ENCODE results near the gene USP10.
A peak's percentile ranks its signal among the peaks of the same experiment; 100 is the strongest.

Gene USP10

GRCh38 chr16:84753412-84754326 is 53.9 kb downstream of the USP10 start:
- DNase-seq = no peak

DNA sequence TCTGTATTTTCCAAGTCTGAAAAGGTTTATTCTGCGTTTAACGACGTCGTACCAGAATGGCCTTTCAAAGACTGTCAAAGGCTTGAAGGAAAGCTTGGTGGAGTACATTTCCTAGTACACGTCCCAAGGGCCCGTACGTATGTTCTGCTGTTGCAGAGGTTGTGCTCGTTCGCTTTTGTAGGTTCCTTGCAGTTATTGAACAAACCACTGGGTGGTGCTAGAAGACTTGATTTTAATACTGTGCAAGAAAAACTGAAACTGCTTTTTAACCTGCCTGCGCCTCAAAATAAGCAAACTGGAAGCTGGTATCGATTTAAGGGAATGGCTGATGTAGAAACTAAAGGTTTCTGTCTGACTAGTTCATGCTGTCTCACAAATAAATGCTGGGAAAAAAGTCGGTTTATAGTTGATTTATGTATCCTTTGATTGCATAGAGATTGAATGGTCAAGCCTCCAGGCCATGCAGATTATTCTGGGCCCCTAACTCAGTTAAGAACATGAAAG is 54.6 kb downstream of the USP10 start:
- peak; percentile 54 for DNase-seq

GRCh38 chr16:84754956-84755672 is 55.3 kb downstream of the USP10 start:
- no peak for DNase-seq

DNA sequence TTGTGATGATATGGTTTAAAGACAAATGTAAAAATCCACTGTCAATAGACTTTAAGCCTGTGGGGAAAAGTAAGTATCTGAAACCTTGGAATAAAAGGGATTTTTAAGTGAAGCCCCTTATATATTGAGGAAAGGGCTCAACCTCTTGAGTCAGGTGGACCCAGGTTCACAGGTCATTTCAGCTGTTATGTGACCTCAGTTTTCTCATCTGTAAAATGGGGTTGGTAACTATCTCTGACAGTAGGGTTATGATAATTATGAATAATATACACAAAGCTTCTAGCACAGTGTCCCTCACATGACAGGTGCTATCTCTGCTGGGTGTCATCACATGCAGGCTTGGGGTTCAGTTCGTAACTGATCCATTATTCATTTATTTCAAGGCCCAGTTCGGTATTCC is 57.0 kb downstream of the USP10 start:
- DNase-seq = no peak

DNA sequence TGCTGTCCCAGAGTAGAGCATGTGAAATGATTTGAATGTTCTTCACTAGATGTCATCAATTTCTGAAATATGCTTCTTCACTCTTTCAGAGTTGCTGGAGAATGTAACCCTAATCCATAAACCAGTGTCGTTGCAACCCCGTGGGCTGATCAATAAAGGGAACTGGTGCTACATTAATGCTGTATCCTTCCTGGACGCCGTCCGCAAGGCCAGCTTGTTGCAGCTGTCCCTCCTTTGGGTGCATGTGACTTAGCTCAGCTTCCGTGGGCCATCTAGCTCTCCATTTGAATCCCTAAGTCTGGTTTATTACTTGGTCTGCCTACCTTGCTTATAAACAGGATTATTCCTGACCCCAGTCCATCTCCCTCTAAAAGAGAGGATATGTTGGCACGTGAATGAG is 58.8 kb downstream of the USP10 start:
- no peak for DNase-seq

GRCh38 chr16:84759061-84759460 is 59.3 kb downstream of the USP10 start:
- DNase-seq = no peak

- DNase-seq = no peak
These were observed 60.1 kb downstream of the USP10 start for GRCh38 chr16:84759906-84760305.

- DNase-seq = no peak
These were observed 61.9 kb downstream of the USP10 start for GRCh38 chr16:84761448-84762368.

- no peak for DNase-seq
These were observed 63.4 kb downstream of the USP10 start for GRCh38 chr16:84763164-84763563.

- DNase-seq = no peak
These were observed 63.8 kb downstream of the USP10 start for GRCh38 chr16:84763629-84764028.

- no peak for DNase-seq
These were observed 65.2 kb downstream of the USP10 start for GRCh38 chr16:84764970-84765369.

- DNase-seq = peak; percentile 31
These were observed 66.1 kb downstream of the USP10 start for GRCh38 chr16:84765616-84766580.

GRCh38 chr16:84766978-84767773 is 67.4 kb downstream of the USP10 start:
- DNase-seq = no peak

GRCh38 chr16:84768061-84768807 is 68.4 kb downstream of the USP10 start:
- no peak for DNase-seq

DNA sequence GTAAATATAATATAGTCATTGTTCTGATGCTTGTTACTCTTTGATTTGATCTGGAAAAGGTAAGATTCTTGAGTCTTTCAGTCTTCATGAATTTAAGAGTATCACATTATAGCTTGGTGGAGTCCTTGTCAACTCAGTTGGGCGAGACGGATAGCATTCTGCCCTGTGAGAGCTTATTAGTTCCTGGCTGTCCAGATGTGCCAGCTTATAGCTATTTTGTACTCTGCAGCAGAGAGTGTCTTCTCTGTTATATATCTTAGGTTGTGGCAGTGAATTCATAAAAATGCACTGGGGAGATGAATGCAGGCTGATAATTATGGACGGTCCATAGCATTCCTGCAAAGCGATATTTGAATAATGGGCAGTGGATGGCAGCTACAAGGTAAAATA is 69.0 kb downstream of the USP10 start:
- DNase-seq = no peak

DNA sequence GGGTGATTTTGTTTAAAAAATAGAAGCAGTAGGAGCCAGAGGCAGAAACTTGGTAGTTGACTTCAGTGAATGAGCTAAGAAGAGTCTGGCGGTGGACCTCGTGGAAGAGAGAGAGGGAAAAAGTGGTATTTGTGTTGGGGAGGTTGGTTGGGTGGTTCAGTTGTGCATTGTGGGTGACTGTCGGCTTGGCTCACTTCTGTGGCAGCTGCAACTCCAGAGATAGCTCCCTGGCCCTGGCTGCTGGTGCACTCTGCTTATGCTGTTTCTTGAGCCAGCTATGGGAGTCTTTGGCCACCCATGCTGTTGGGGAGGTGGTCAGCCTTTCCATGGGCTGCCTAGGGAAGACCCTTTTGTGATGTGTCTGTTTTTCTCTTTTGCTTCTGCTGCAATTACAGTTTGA is 69.6 kb downstream of the USP10 start:
- DNase-seq = no peak

- DNase-seq = no peak
These were observed 73.5 kb downstream of the USP10 start for GRCh38 chr16:84773312-84773711.

DNA sequence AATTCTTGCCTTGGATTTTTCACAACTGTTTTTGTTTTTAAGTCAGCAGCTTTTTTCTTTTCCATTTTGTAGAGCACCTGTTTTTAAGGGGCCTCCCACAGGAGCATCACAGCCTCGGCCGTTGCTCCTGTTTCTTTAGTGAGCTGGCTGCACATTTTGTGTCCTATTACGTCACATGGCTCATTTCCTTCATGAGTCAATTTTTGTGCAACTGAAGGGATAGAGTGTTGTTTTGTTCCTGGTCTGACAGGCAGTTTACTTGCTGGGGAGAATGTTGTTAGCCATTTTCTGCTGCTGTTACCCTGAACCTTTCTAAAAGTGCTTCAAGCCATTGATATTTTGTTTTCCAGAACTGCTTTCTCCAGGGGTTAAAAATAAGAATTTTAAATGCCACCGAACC is 75.0 kb downstream of the USP10 start:
- DNase-seq = no peak

GRCh38 chr16:84775262-84775810 is 75.5 kb downstream of the USP10 start:
- no peak for DNase-seq

GRCh38 chr16:84777435-84777834 is 77.6 kb downstream of the USP10 start:
- no peak for DNase-seq
